DOHH2 (cell line): ENCODE measurements around the gene IRF2.
A peak's percentile ranks its signal among the peaks of the same experiment; 100 is the strongest.

Experiments
- H3F3A ChIP-seq: fragments of 200-600 bp; sonication (generic), shearing (Covaris generic); 2 replicates; pipeline ENCODE4 v1.6.0; 2016; ENCODE audit warnings: antibody characterized with exemption, mild to moderate bottlenecking; ENCODE audit not compliant: control insufficient read depth, insufficient read depth
- H3K27ac ChIP-seq: fragments of 200-600 bp; sonication (generic); 2 replicates; pipeline ENCODE4 v1.5.1; 2014; ENCODE audit warnings: low read depth, mild to moderate bottlenecking, low read length, moderate library complexity
- H3K27me3 ChIP-seq: fragments of 200-600 bp; sonication (generic); 2 replicates; pipeline ENCODE4 v1.6.1; 2014; ENCODE audit warnings: mild to moderate bottlenecking, low read length, mixed read lengths; ENCODE audit not compliant: control insufficient read depth
- H3K36me3 ChIP-seq: fragments of 200-600 bp; sonication (generic); 2 replicates; pipeline ENCODE4 v1.6.1; 2014; ENCODE audit warnings: mild to moderate bottlenecking, low read length, moderate library complexity, mixed read lengths; ENCODE audit not compliant: control insufficient read depth
- H3K4me1 ChIP-seq: fragments of 200-600 bp; sonication (generic); 2 replicates; pipeline ENCODE4 v1.6.1; 2014; ENCODE audit warnings: mild to moderate bottlenecking, low read length, mixed read lengths; ENCODE audit not compliant: control insufficient read depth
- H3K4me2 ChIP-seq: fragments of 200-600 bp; sonication (generic); 2 replicates; pipeline ENCODE4 v1.6.0; 2014; ENCODE audit warnings: mild to moderate bottlenecking, low read length, moderate library complexity
- H3K4me3 ChIP-seq: fragments of 200-600 bp; sonication (generic); 2 replicates; pipeline ENCODE4 v1.5.1; 2014; ENCODE audit warnings: mild to moderate bottlenecking, low read length, mixed read lengths
- H3K79me2 ChIP-seq: fragments of 200-600 bp; sonication (generic); 2 replicates; pipeline ENCODE4 v1.6.1; 2014; ENCODE audit warnings: mild to moderate bottlenecking, low read length, mixed read lengths; ENCODE audit not compliant: control insufficient read depth
- H3K9me2 ChIP-seq: fragments of 200-600 bp; sonication (generic); replicated peaks from 2 replicates; pipeline ENCODE4 v1.6.1; 2014; ENCODE audit warnings: mild to moderate bottlenecking, low read length, mixed read lengths; ENCODE audit not compliant: control insufficient read depth
- H3K9me3 ChIP-seq: fragments of 200-600 bp; sonication (generic); 2 replicates; pipeline ENCODE4 v1.6.1; 2014; ENCODE audit warnings: antibody characterized with exemption, low read length, mixed read lengths; ENCODE audit not compliant: control insufficient read depth, insufficient read depth
- H4K20me1 ChIP-seq: fragments of 200-600 bp; sonication (generic); 2 replicates; pipeline ENCODE4 v1.6.0; 2014; ENCODE audit warnings: low read depth, mild to moderate bottlenecking, antibody characterized with exemption, low read length, moderate library complexity; ENCODE audit not compliant: control insufficient read depth, insufficient read depth
- EZH2phosphoT487 ChIP-seq: fragments of 200-600 bp; sonication (generic); IDR thresholded peaks from 2 replicates; pipeline ENCODE4 v1.6.1; 2017; ENCODE audit warnings: borderline replicate concordance, mild to moderate bottlenecking, antibody characterized with exemption, low read length, moderate library complexity, mixed read lengths
- TF ChIP-seq, protein P1 (sequence below): fragments of 200-600 bp; sonication (generic); IDR thresholded peaks from one replicate; pipeline ENCODE4 v1.5.1; 2014; ENCODE audit warnings: antibody characterized with exemption, mild to moderate bottlenecking, low read depth, low read length; ENCODE audit not compliant: poor library complexity, severe bottlenecking

Gene IRF2

DNA sequence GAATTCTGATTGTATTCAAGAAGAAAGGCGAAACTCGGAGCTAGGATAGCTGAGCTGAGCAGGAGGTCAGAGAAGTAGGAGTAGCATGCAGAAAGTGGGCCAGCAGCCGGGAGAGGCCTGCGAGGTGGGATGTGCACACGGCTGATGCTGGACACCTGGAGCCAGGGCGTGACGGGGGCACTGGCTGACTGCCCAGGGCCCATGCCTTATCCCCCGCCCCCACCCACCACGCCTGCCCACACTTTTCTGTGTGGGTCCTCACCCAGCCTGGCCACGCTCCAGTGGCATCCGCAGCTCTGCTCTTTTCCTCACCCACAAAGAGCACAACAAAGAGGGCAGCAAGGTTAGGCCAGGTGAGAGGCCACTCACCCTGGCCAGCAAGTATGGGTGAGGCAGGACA lies 30.0 kb upstream of the IRF2 start:
- no peaks in the 10 kb centered on the region for H3K9me2 ChIP-seq
- H3K36me3 ChIP-seq, result no peaks in the 10 kb centered on the region
- H3K4me1 ChIP-seq, result peaks cover 15% of the 10 kb centered on the region
- H3F3A ChIP-seq, result no peaks in the 10 kb centered on the region
- H3K4me3 ChIP-seq, result no peak overlapping the region
- H3K79me2 ChIP-seq, result no peaks in the 10 kb centered on the region
- peak overlapping the region; percentile 12; the same call in 1 of the 2 replicates for H3K4me2 ChIP-seq
- no peaks in the 10 kb centered on the region for H3K9me3 ChIP-seq
- no peak overlapping the region for H3K27ac ChIP-seq
- no peaks in the 10 kb centered on the region for H3K27me3 ChIP-seq
- TF ChIP-seq, protein P1, sequence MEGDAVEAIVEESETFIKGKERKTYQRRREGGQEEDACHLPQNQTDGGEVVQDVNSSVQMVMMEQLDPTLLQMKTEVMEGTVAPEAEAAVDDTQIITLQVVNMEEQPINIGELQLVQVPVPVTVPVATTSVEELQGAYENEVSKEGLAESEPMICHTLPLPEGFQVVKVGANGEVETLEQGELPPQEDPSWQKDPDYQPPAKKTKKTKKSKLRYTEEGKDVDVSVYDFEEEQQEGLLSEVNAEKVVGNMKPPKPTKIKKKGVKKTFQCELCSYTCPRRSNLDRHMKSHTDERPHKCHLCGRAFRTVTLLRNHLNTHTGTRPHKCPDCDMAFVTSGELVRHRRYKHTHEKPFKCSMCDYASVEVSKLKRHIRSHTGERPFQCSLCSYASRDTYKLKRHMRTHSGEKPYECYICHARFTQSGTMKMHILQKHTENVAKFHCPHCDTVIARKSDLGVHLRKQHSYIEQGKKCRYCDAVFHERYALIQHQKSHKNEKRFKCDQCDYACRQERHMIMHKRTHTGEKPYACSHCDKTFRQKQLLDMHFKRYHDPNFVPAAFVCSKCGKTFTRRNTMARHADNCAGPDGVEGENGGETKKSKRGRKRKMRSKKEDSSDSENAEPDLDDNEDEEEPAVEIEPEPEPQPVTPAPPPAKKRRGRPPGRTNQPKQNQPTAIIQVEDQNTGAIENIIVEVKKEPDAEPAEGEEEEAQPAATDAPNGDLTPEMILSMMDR, result no peak
- no peak for TF ChIP-seq EZH2phosphoT487
- H4K20me1 ChIP-seq, result no peaks in the 10 kb centered on the region

DNA sequence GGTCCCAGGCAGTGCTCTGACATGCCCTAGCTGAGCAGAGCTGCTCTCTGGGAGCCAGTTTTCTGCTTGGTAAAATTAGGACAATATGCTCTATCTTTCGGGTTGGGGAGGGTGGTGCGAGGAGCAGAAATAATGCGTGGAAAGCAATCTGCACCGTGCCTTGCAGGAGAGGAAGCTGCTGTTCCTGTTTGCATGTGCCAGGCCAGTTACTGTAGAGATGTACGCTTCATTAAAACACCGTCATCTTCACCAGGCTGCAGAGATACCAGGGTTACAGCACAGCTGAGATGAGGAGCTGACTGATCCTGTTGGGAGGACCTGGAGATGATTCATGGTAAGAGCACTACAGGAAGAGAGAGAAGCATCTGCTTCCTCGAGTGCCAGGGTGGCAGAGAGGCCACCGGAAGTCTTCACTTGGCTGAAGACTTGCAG lies 29.5 kb upstream of the IRF2 start:
- peaks cover 15% of the 10 kb centered on the region for H3K4me1 ChIP-seq
- H3K4me2 ChIP-seq, result peak overlapping the region; percentile 12; the same call in 1 of the 2 replicates
- H3K9me2 ChIP-seq, result no peaks in the 10 kb centered on the region
- no peak overlapping the region for H3K4me3 ChIP-seq
- H3K27ac ChIP-seq, result no peak overlapping the region
- H4K20me1 ChIP-seq, result no peaks in the 10 kb centered on the region
- TF ChIP-seq, protein P1, result no peak
- no peak for TF ChIP-seq EZH2phosphoT487
- no peaks in the 10 kb centered on the region for H3F3A ChIP-seq
- H3K27me3 ChIP-seq, result no peaks in the 10 kb centered on the region
- H3K36me3 ChIP-seq, result no peaks in the 10 kb centered on the region
- no peaks in the 10 kb centered on the region for H3K79me2 ChIP-seq
- no peaks in the 10 kb centered on the region for H3K9me3 ChIP-seq

DNA sequence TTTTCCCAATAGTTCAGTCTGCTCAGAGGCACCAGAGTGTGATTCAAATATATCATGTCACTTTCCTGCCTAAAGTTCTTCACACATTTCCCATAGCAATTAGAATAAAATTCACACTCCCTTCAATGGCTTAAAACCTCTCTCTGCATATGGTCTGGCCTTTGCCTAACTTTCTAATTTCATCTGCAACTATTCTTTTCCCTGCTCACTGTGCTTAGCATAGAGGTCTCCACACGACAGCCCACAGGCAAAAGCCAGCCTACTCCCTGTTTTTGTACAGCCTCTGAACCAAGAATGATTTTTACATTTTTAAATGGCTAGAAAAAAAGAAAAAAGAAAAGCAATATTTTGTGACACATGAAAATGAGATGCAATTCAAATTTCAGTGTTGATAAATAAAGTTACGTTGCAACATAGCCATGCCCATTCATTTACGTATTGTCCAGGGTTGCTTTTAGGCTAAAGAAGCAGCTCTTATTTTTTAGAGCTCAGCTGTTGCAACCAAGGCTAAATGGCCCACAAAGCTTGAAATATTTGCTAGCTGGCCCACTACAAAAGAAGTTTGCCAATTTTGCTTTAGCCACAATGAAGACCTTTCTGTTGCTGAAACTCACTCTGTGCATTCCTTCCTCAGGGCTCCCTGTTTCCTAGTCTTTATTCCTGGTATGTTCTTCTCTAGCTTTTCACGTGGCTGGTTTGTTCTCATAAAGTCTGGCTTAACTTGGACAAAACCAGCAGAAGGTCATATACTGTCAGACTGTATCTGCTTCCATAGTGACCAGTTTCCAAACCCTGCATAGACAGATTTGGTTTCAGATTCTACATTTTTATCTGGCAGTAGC lies 26.6 kb upstream of the IRF2 start:
- H3F3A ChIP-seq, result no peaks in the 10 kb centered on the region
- H3K4me1 ChIP-seq, result peaks cover 9% of the 10 kb centered on the region
- no peaks in the 10 kb centered on the region for H3K9me3 ChIP-seq
- no peaks in the 10 kb centered on the region for H3K36me3 ChIP-seq
- no peak overlapping the region for H3K4me2 ChIP-seq
- H3K27ac ChIP-seq, result no peak overlapping the region
- TF ChIP-seq EZH2phosphoT487, result no peak
- TF ChIP-seq, protein P1, result no peak
- no peaks in the 10 kb centered on the region for H4K20me1 ChIP-seq
- H3K4me3 ChIP-seq, result no peak overlapping the region
- no peaks in the 10 kb centered on the region for H3K79me2 ChIP-seq
- H3K9me2 ChIP-seq, result no peaks in the 10 kb centered on the region
- no peaks in the 10 kb centered on the region for H3K27me3 ChIP-seq
